ENCODE data around the gene CDH4. TPM values are rescaled to one million over a fixed set of nuclear protein-coding genes. Genes with fewer than 3 reads are reported as not detected.

Gene CDH4
- total and polyA plus RNA-seq, 4 donors = 5.8 to 24.1 (median 17.1) TPM

DNA sequence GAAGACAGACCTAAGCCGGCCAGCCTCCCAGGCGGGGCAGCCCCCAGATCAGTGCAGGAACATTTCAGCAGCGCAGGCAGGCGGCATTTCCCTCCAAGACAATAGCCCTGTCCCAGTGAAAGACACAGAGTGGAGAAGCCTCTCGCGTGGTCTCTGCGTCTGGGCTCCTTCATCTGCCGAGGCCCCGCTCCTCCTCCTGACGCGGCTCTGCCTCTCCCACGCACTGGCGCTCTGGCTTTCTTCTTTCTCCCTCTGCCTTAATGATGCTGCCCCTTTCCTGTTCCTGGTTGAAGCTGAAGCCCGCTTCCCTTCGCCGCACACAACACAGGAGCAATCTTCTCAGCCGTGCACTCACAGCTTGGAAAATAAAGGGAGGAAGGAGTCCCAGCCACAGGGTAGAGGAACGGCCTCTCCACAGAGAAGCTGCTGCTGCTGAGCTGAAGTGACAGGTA, 347.5 kb downstream of the CDH4 start:
- peak in 2 of 6 donors; percentile 46 to 82 for DNase-seq (ENCODE audit: low read depth in 4 of 6, low spot score in 6 of 6)
- H3K27me3 ChIP-seq (ENCODE audit: control insufficient read depth, insufficient read depth, low read length) = no peaks in the 10 kb centered on the region
- peaks cover 18% of the 10 kb centered on the region for H3K4me1 ChIP-seq (ENCODE audit: control insufficient read depth, insufficient read depth, low read length)
- H3K36me3 ChIP-seq (ENCODE audit: control insufficient read depth, insufficient read depth, low read length) = peaks cover 6% of the 10 kb centered on the region
- H3K27ac ChIP-seq (ENCODE audit: low read depth, low read length) = no peak overlapping the region
- 26% methylated on average over 17 of the region's 18 CpGs for WGBS (ENCODE audit: insufficient coverage)
- peaks cover 6% of the 10 kb centered on the region for H3K9me3 ChIP-seq (ENCODE audit: control insufficient read depth, insufficient read depth, low read length)
- no peak overlapping the region for H3K4me3 ChIP-seq (ENCODE audit: low read depth, low read length)

GRCh38 chr20:61600016-61600415, 348.0 kb downstream of the CDH4 start:
- Histone ChIP-seq H3K27me3 (ENCODE audit: control insufficient read depth, insufficient read depth, low read length) (no peaks in the 10 kb centered on the region), H3K9me3 (ENCODE audit: control insufficient read depth, insufficient read depth, low read length) (peaks cover 6% of the 10 kb centered on the region), H3K36me3 (ENCODE audit: control insufficient read depth, insufficient read depth, low read length) (peaks cover 7% of the 10 kb centered on the region), H3K4me1 (ENCODE audit: control insufficient read depth, insufficient read depth, low read length) (peaks cover 18% of the 10 kb centered on the region), H3K4me3 (ENCODE audit: low read depth, low read length) (no peak overlapping the region), H3K27ac (ENCODE audit: low read depth, low read length) (no peak overlapping the region)
- 62% methylated on average over 16 of the region's 16 CpGs for WGBS (ENCODE audit: insufficient coverage)
- no peak for DNase-seq (ENCODE audit: low read depth in 4 of 6, low spot score in 6 of 6)

GRCh38 chr20:61601361-61601760, 349.3 kb downstream of the CDH4 start:
- H3K36me3 ChIP-seq (ENCODE audit: control insufficient read depth, insufficient read depth, low read length) = peaks cover 9% of the 10 kb centered on the region
- peaks cover 15% of the 10 kb centered on the region for H3K4me1 ChIP-seq (ENCODE audit: control insufficient read depth, insufficient read depth, low read length)
- no peak overlapping the region for H3K4me3 ChIP-seq (ENCODE audit: low read depth, low read length)
- 86% methylated on average over 11 of the region's 12 CpGs for WGBS (ENCODE audit: insufficient coverage)
- H3K27me3 ChIP-seq (ENCODE audit: control insufficient read depth, insufficient read depth, low read length) = no peaks in the 10 kb centered on the region
- no peak for DNase-seq (ENCODE audit: low read depth in 4 of 6, low spot score in 6 of 6)
- H3K27ac ChIP-seq (ENCODE audit: low read depth, low read length) = no peak overlapping the region
- peaks cover 4% of the 10 kb centered on the region for H3K9me3 ChIP-seq (ENCODE audit: control insufficient read depth, insufficient read depth, low read length)

GRCh38 chr20:61601853-61602252, 349.8 kb downstream of the CDH4 start:
- no peaks in the 10 kb centered on the region for H3K27me3 ChIP-seq (ENCODE audit: control insufficient read depth, insufficient read depth, low read length)
- H3K27ac ChIP-seq (ENCODE audit: low read depth, low read length) = no peak overlapping the region
- DNase-seq (ENCODE audit: low read depth in 4 of 6, low spot score in 6 of 6) = no peak
- no peaks in the 10 kb centered on the region for H3K9me3 ChIP-seq (ENCODE audit: control insufficient read depth, insufficient read depth, low read length)
- WGBS (ENCODE audit: insufficient coverage) = 94% methylated on average over 13 of the region's 14 CpGs
- H3K36me3 ChIP-seq (ENCODE audit: control insufficient read depth, insufficient read depth, low read length) = peaks cover 9% of the 10 kb centered on the region
- no peak overlapping the region for H3K4me3 ChIP-seq (ENCODE audit: low read depth, low read length)
- peaks cover 15% of the 10 kb centered on the region for H3K4me1 ChIP-seq (ENCODE audit: control insufficient read depth, insufficient read depth, low read length)

DNA sequence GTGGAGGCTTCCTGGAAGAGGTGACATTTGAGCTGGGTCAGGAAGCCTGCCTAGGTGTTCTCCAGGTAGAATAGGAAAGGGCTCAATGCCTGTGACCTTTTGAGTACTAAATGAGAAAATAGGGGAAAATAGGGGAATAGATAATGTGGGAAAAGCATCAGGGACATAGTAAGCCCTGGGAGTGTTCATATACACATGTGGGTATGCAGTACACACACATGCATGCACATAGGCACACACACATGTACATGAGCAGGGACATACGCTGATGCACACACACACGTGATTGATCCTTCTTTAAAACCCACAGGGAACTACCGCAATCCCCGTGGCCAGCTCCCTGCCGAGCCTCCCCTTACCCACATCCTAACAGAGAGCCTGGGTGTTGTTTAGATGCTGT, 351.7 kb downstream of the CDH4 start:
- H3K4me3 ChIP-seq (ENCODE audit: low read depth, low read length) = no peak overlapping the region
- peaks cover 15% of the 10 kb centered on the region for H3K4me1 ChIP-seq (ENCODE audit: control insufficient read depth, insufficient read depth, low read length)
- 88% methylated on average over 2 of the region's 5 CpGs for WGBS (ENCODE audit: insufficient coverage)
- no peaks in the 10 kb centered on the region for H3K27me3 ChIP-seq (ENCODE audit: control insufficient read depth, insufficient read depth, low read length)
- H3K27ac ChIP-seq (ENCODE audit: low read depth, low read length) = no peak overlapping the region
- peaks cover 9% of the 10 kb centered on the region for H3K36me3 ChIP-seq (ENCODE audit: control insufficient read depth, insufficient read depth, low read length)
- DNase-seq (ENCODE audit: low read depth in 4 of 6, low spot score in 6 of 6) = no peak
- H3K9me3 ChIP-seq (ENCODE audit: control insufficient read depth, insufficient read depth, low read length) = no peaks in the 10 kb centered on the region

DNA sequence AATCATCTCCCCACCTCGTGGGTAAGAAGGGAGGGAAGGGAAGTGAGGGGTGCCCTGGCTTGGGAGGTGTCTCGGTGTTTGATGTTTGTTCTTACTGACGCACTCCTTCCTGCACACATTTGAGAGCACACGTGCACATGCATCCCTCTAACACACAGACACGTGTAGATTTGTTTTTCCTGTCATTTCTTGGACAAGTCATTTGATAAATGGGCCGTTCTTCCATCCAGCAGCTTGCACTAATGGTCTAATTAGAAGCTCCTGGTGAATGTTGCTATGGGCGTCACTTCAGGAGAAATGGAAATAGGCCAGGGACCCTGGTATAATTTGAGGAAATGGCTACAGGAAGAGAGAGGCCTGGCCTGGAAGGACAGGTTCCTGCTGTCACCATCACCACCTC, 352.5 kb downstream of the CDH4 start:
- H3K4me3 ChIP-seq (ENCODE audit: low read depth, low read length) = no peak overlapping the region
- peak in 1 of 6 donors; percentile 28 for DNase-seq (ENCODE audit: low read depth in 4 of 6, low spot score in 6 of 6)
- H3K27me3 ChIP-seq (ENCODE audit: control insufficient read depth, insufficient read depth, low read length) = no peaks in the 10 kb centered on the region
- peaks cover 9% of the 10 kb centered on the region for H3K36me3 ChIP-seq (ENCODE audit: control insufficient read depth, insufficient read depth, low read length)
- H3K4me1 ChIP-seq (ENCODE audit: control insufficient read depth, insufficient read depth, low read length) = peaks cover 9% of the 10 kb centered on the region
- H3K9me3 ChIP-seq (ENCODE audit: control insufficient read depth, insufficient read depth, low read length) = no peaks in the 10 kb centered on the region
- WGBS (ENCODE audit: insufficient coverage) = 84% methylated on average over 5 of the region's 7 CpGs
- no peak overlapping the region for H3K27ac ChIP-seq (ENCODE audit: low read depth, low read length)

DNA sequence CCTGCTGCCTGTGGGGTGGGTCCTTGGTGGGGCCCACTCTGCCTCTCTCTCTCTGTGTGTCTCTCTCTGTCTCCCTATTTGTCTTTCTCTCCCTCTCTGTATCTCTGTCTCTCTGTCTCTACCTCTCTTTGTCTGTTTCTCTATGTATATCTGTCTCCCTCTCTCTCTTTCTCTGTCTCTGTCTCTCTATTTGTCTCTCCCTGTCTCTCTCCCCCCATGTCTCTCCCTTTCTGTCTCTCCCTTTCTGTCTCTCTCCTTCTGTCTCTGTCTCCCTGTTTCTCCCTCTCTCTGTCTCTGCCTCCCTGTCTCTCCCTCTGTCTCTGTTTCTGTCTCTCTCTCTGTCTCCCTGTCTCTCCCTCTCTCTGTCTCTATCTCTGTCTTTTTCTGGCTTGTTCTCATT, 353.2 kb downstream of the CDH4 start:
- H3K27ac ChIP-seq (ENCODE audit: low read depth, low read length) = no peak overlapping the region

GRCh38 chr20:61605862-61606557, 353.9 kb downstream of the CDH4 start:
- H3K27ac ChIP-seq (ENCODE audit: low read depth, low read length) = no peak overlapping the region
- H3K9me3 ChIP-seq (ENCODE audit: control insufficient read depth, insufficient read depth, low read length) = no peaks in the 10 kb centered on the region
- no peak overlapping the region for H3K4me3 ChIP-seq (ENCODE audit: low read depth, low read length)
- DNase-seq (ENCODE audit: low read depth in 4 of 6, low spot score in 6 of 6) = no peak
- H3K36me3 ChIP-seq (ENCODE audit: control insufficient read depth, insufficient read depth, low read length) = peaks cover 9% of the 10 kb centered on the region
- H3K27me3 ChIP-seq (ENCODE audit: control insufficient read depth, insufficient read depth, low read length) = no peaks in the 10 kb centered on the region
- no peaks in the 10 kb centered on the region for H3K4me1 ChIP-seq (ENCODE audit: control insufficient read depth, insufficient read depth, low read length)
- 87% methylated on average over 12 of the region's 12 CpGs for WGBS (ENCODE audit: insufficient coverage)

More for the DNA sequence above, 353.2 kb downstream of the CDH4 start:
- peaks cover 9% of the 10 kb centered on the region for H3K36me3 ChIP-seq (ENCODE audit: control insufficient read depth, insufficient read depth, low read length)
- H3K4me3 ChIP-seq (ENCODE audit: low read depth, low read length) = no peak overlapping the region
- no peaks in the 10 kb centered on the region for H3K27me3 ChIP-seq (ENCODE audit: control insufficient read depth, insufficient read depth, low read length)
- DNase-seq (ENCODE audit: low read depth in 4 of 6, low spot score in 6 of 6) = no peak
- peaks cover 1% of the 10 kb centered on the region for H3K4me1 ChIP-seq (ENCODE audit: control insufficient read depth, insufficient read depth, low read length)
- H3K9me3 ChIP-seq (ENCODE audit: control insufficient read depth, insufficient read depth, low read length) = no peaks in the 10 kb centered on the region

GRCh38 chr20:61608275-61609085, 356.4 kb downstream of the CDH4 start:
- no peaks in the 10 kb centered on the region for H3K27me3 ChIP-seq (ENCODE audit: control insufficient read depth, insufficient read depth, low read length)
- DNase-seq (ENCODE audit: low read depth in 4 of 6, low spot score in 6 of 6) = peak in 1 of 6 donors; percentile 22
- H3K9me3 ChIP-seq (ENCODE audit: control insufficient read depth, insufficient read depth, low read length) = peaks cover 3% of the 10 kb centered on the region
- 68% methylated on average over 20 of the region's 21 CpGs for WGBS (ENCODE audit: insufficient coverage)
- no peaks in the 10 kb centered on the region for H3K4me1 ChIP-seq (ENCODE audit: control insufficient read depth, insufficient read depth, low read length)
- no peak overlapping the region for H3K4me3 ChIP-seq (ENCODE audit: low read depth, low read length)
- H3K36me3 ChIP-seq (ENCODE audit: control insufficient read depth, insufficient read depth, low read length) = peaks cover 2% of the 10 kb centered on the region
- no peak overlapping the region for H3K27ac ChIP-seq (ENCODE audit: low read depth, low read length)
